Liver (tissue), 9 donors: Measurements from ENCODE around the gene MERTK. TPM values are rescaled to one million over a fixed set of nuclear protein-coding genes. Genes with fewer than 3 reads are reported as not detected.

Source experiments
- DNase-seq: peaks from one replicate; pipeline ENCODE4 v3.0.0-alpha.2; 2017; ENCODE audit warnings: low spot score
- H3K27ac ChIP-seq, 2 donors: one replicate each; pipeline ENCODE4 v1.7.0; 2013; ENCODE audit warnings: inconsistent platforms in 2 of 2, low read length in 2 of 2, control low read depth in 1 of 2, low read depth in 1 of 2, mild to moderate bottlenecking in 1 of 2
- H3K27me3 ChIP-seq, 4 donors: one replicate each; pipeline versions ENCODE4 v1.6.1 to v1.7.0; 2013; ENCODE audit warnings: low read length in 3 of 4, inconsistent platforms in 1 of 4, mild to moderate bottlenecking in 1 of 4, moderate library complexity in 1 of 4; ENCODE audit not compliant: control insufficient read depth in 4 of 4, insufficient read depth in 4 of 4
- H3K36me3 ChIP-seq, 4 donors: one replicate each; pipeline versions ENCODE4 v1.6.1 to v1.7.0; 2013; ENCODE audit warnings: low read length in 3 of 4, mild to moderate bottlenecking in 3 of 4, low read depth in 1 of 4, moderate library complexity in 1 of 4; ENCODE audit not compliant: control insufficient read depth in 4 of 4, insufficient read depth in 3 of 4
- H3K4me1 ChIP-seq, 4 donors: one replicate each; pipeline versions ENCODE4 v1.6.1 to v1.7.0; 2013; ENCODE audit warnings: low read length in 3 of 4, mild to moderate bottlenecking in 3 of 4, moderate library complexity in 1 of 4; ENCODE audit not compliant: control insufficient read depth in 4 of 4, insufficient read depth in 4 of 4
- H3K4me3 ChIP-seq, 3 donors: one replicate each; pipeline versions ENCODE4 v1.6.1 to v1.7.0; 2013; ENCODE audit warnings: low read length in 3 of 3, control low read depth in 1 of 3, low read depth in 1 of 3, mild to moderate bottlenecking in 1 of 3
- H3K9ac ChIP-seq, 2 donors: one replicate each; pipeline ENCODE4 v1.7.0; 2013; ENCODE audit warnings: low read length in 2 of 2, mild to moderate bottlenecking in 2 of 2, moderate library complexity in 2 of 2, control low read depth in 1 of 2, low read depth in 1 of 2
- H3K9me3 ChIP-seq, 4 donors: one replicate each; pipeline versions ENCODE4 v1.6.1 to v1.7.0; 2013; ENCODE audit warnings: low read length in 3 of 4; ENCODE audit not compliant: control insufficient read depth in 4 of 4
- ATF3 ChIP-seq: IDR thresholded peaks from 2 replicates; pipeline ENCODE4 v1.6.1; 2016; ENCODE audit warnings: antibody characterized with exemption
- CTCF ChIP-seq: fragments of 150-350 bp; IDR thresholded peaks from 2 replicates; pipeline ENCODE4 v1.5.1; 2017; ENCODE audit warnings: improper control_type of control experiment, low read depth, low read length; ENCODE audit not compliant: missing input control
- EGR1 ChIP-seq, 2 donors: IDR thresholded peaks; 2 replicates each; pipeline ENCODE4 v1.6.1; 2016 to 2018; ENCODE audit warnings: antibody characterized with exemption in 2 of 2, low read depth in 2 of 2
- FOXA1 ChIP-seq: IDR thresholded peaks from 2 replicates; pipeline ENCODE4 v1.6.1; 2016; ENCODE audit warnings: antibody characterized with exemption
- FOXA2 ChIP-seq: IDR thresholded peaks from 2 replicates; pipeline ENCODE4 v1.6.1; 2016; ENCODE audit warnings: antibody characterized with exemption
- GABPA ChIP-seq, 2 donors: IDR thresholded peaks in 1 of 2; conservative IDR thresholded peaks in 1 of 2; 2 replicates each; pipeline ENCODE4 v1.6.1; 2016; ENCODE audit warnings: antibody characterized with exemption in 2 of 2, mild to moderate bottlenecking in 1 of 2, moderate library complexity in 1 of 2
- HNF4A ChIP-seq, 2 donors: conservative IDR thresholded peaks; 2 replicates each; pipeline ENCODE4 v1.6.1; 2016; ENCODE audit warnings: antibody characterized with exemption in 2 of 2, mild to moderate bottlenecking in 2 of 2
- HNF4G ChIP-seq: IDR thresholded peaks from 2 replicates; pipeline ENCODE4 v1.6.1; 2016; ENCODE audit warnings: antibody characterized with exemption
- JUND ChIP-seq, 2 donors: IDR thresholded peaks; 2 replicates each; pipeline ENCODE4 v1.6.1; 2016; ENCODE audit warnings: antibody characterized with exemption in 2 of 2
- RAD21 ChIP-seq, 2 donors: IDR thresholded peaks; 2 replicates each; pipeline ENCODE4 v1.6.1; 2016; ENCODE audit warnings: antibody characterized with exemption in 2 of 2, mild to moderate bottlenecking in 2 of 2
- REST ChIP-seq: IDR thresholded peaks from 2 replicates; pipeline ENCODE4 v1.6.1; 2016; ENCODE audit warnings: antibody characterized with exemption, mild to moderate bottlenecking
- RXRA ChIP-seq, 2 donors: IDR thresholded peaks; 2 replicates each; pipeline ENCODE4 v1.6.1; 2017 to 2018; ENCODE audit warnings: antibody characterized with exemption in 2 of 2, mild to moderate bottlenecking in 1 of 2
- SP1 ChIP-seq: IDR thresholded peaks from 2 replicates; pipeline ENCODE4 v1.6.1; 2018; ENCODE audit warnings: antibody characterized with exemption, mild to moderate bottlenecking
- TAF1 ChIP-seq: conservative IDR thresholded peaks from 2 replicates; pipeline ENCODE4 v1.6.1; 2016; ENCODE audit warnings: antibody characterized with exemption, mild to moderate bottlenecking
- YY1 ChIP-seq: IDR thresholded peaks from 2 replicates; pipeline ENCODE4 v1.6.1; 2016; ENCODE audit warnings: antibody characterized with exemption, mild to moderate bottlenecking
- ZBTB33 ChIP-seq: IDR thresholded peaks from 2 replicates; pipeline ENCODE4 v1.6.1; 2016; ENCODE audit warnings: antibody characterized with exemption
- WGBS: extraction: QIAGEN DNeasy Blood & Tissue Kit; methylation state at CpG from one replicate; pipeline ENCODE4 v1.1.7; 2013; 5-methylcytosine and 5-hydroxymethylcytosine counted together
- polyA plus RNA-seq, 2 donors: library from polyadenylated mRNA; stranded (reverse) in 1 of 2; unstranded in 1 of 2; fragments of 200-250 nt in 1 of 2; fragments of >200 nt in 1 of 2; fragmentation: Nextera tagmentation in 1 of 2; extraction: Ambion mirVana in 1 of 2; gene quantifications; one replicate each; pipeline versions ENCODE4 v1.2.1 to v1.2.3, GENCODE V29; 2013 to 2015
- total RNA-seq, 2 donors: library from RNA; depleted of rRNA; stranded (reverse); fragments of >200 nt; gene quantifications; one replicate each; pipeline ENCODE4 v1.2.3, GENCODE V29; 2014
- donor health status: healthy.
- donor health status: healthy.
- donor health status: healthy.
- donor health status: healthy.
- donor health status: healthy.

The MERTK gene
- total and polyA plus RNA-seq, 4 donors = 6.3 to 34.1 (median 8.2) TPM

GRCh38 chr2:112061299-112061698 lies 162.9 kb downstream of the MERTK start:
- 92% methylated on average over 1 of the region's 1 CpG for WGBS
- no peak for DNase-seq
- H3K36me3 ChIP-seq = peaks cover 0 to 20% (median 4%) of the 10 kb centered on the region in 4 donors

GRCh38 chr2:112061840-112062239 lies 163.4 kb downstream of the MERTK start:
- TF ChIP-seq REST (no peak), YY1 (no peak), JUND (IDR thresholded peaks at IDR 0.05) (no peak), ATF3 (no peak), ZBTB33 (no peak), RAD21 (IDR thresholded peaks at IDR 0.05) (no peak), GABPA (IDR thresholded peaks at IDR 0.05 in 1 of 2, conservative IDR thresholded peaks at IDR 0.05 in 1 of 2) (no peak), HNF4G (no peak), TAF1 (no peak), HNF4A (conservative IDR thresholded peaks at IDR 0.05) (no peak), CTCF (no peak), FOXA2 (no peak), FOXA1 (no peak), RXRA (IDR thresholded peaks at IDR 0.05) (no peak), SP1 (no peak), EGR1 (IDR thresholded peaks at IDR 0.05; ENCODE audit: low read depth in 2 of 2) (no peak)
- peaks cover under 1 to 22% (median 4%) of the 10 kb centered on the region in 4 donors for H3K36me3 ChIP-seq
- peaks cover 0 to 1% (median 0%) of the 10 kb centered on the region in 4 donors for H3K4me1 ChIP-seq
- H3K9me3 ChIP-seq = no peaks in the 10 kb centered on the region
- H3K27me3 ChIP-seq = no peaks in the 10 kb centered on the region
- DNase-seq = no peak
- 96% methylated on average over 2 of the region's 2 CpGs for WGBS
- H3K9ac ChIP-seq = no peak overlapping the region
- H3K4me3 ChIP-seq = no peak overlapping the region
- no peak overlapping the region for H3K27ac ChIP-seq

More at GRCh38 chr2:112061299-112061698, 162.9 kb downstream of the MERTK start:
- Histone ChIP-seq H3K27me3 (no peaks in the 10 kb centered on the region), H3K4me1 (peaks cover under 1 to 5% (median 3%) of the 10 kb centered on the region in 4 donors), H3K9me3 (no peaks in the 10 kb centered on the region), H3K27ac (no peak overlapping the region), H3K9ac (no peak overlapping the region), H3K4me3 (no peak overlapping the region)
- no peak for TF ChIP-seq YY1
- TF ChIP-seq HNF4A (conservative IDR thresholded peaks at IDR 0.05) = no peak
- no peak for TF ChIP-seq SP1
- TF ChIP-seq HNF4G = no peak
- TF ChIP-seq ZBTB33 = no peak
- TF ChIP-seq EGR1 (IDR thresholded peaks at IDR 0.05; ENCODE audit: low read depth in 2 of 2) = no peak
- no peak for TF ChIP-seq TAF1
- TF ChIP-seq GABPA (IDR thresholded peaks at IDR 0.05 in 1 of 2, conservative IDR thresholded peaks at IDR 0.05 in 1 of 2) = no peak
- TF ChIP-seq JUND (IDR thresholded peaks at IDR 0.05) = no peak
